CD4-positive, alpha-beta T cell treated with Interleukin-10 for 1 hour (primary cell): ENCODE measurements around the gene KCTD15.

Source experiments
- DNase-seq: peaks from one replicate; pipeline ENCODE4 v3.0.0-alpha.2; 2020

Gene KCTD15

DNA sequence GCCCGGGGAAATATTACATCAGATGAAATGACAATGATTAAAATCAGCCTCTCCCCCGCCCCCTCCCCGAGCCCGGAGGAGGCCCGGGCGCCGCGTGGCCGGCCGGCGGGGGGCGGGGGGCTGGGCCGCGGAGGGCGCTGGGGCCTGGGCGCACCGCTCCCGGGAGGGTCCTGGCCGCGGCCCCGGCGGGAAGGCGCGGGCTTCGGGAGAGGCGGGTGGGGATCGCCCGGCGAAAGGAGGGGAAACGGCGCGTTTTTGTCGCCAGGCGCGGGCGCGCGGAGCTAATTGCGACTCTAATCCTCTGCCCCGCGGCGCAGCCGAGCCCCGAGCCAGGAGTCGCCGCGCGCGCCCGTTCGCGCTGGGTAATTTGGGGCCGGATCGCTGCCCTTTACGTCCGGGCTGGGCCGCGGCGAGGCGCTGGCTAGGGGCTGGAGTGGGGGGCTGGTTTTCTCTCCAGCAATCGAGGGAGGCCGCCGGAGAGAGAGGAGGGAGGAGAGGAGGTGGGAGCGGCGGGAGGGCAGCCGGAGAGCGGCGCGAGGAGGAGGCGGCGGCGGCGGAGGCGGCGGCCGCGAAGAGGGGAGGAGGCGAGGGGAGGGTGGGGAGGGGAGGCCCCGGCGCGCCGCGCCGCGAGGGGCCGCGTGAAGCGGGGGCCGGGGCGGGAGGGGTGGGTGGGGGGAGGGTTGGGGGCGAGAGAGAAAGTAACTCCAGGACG, at the start of gene KCTD15:
Gene KCTD15, plus strand, starts transcription at position 707 of the 712 bp plus-strand sequence. CDS start 3,585 bp downstream, outside the sequence.
- DNase-seq, result no peak

GRCh38 chr19:33747273-33747672, 49.4 kb upstream of the KCTD15 start:
- no peak for DNase-seq

- no peak for DNase-seq
These were observed 48.4 kb upstream of the KCTD15 start for GRCh38 chr19:33748231-33748630.

GRCh38 chr19:33749016-33749415, 47.7 kb upstream of the KCTD15 start:
- DNase-seq, result no peak

GRCh38 chr19:33749619-33750175, 47.0 kb upstream of the KCTD15 start:
- DNase-seq, result no peak

- DNase-seq, result no peak
These were observed 45.9 kb upstream of the KCTD15 start for GRCh38 chr19:33750587-33751435.

GRCh38 chr19:33751436-33751770, 45.3 kb upstream of the KCTD15 start:
- DNase-seq, result no peak

DNA sequence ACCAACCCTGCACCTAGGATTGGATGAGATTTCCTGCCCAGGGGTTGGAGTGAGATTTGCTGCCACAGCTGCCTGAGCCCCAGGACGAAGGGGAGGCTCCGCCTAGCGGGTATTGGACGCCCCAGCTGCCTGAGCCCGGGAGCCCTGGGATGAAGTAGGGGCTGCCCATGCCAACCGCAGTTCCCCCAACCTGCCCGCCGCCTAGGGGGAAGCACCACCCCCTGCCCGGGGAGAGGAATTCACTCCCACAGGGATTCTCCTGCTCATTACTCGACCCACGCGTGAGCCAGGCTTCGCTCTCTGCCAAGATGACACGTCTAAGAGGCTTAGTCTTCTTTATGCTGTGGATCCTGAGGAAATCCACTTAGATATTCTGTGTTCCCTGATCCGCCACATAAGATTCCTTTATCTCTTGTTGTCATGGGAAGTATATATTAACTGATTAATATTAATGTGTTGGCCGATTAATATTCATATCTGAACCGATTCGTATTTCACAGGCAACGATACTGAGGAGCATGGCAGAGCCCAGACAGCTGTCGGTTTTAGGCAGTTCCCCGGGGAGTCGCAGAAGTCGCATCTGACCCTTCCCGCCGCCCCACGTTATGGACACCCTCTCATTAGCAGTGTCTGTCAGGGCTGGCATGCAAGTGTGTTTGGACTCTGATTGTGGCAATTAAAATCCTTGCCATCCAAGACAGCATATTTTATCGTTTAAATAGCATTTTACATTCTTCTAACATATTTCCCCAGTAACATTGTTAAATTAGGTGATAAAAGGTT, 44.5 kb upstream of the KCTD15 start:
- DNase-seq, result no peak

GRCh38 chr19:33752945-33753344, 43.7 kb upstream of the KCTD15 start:
- DNase-seq, result no peak

DNA sequence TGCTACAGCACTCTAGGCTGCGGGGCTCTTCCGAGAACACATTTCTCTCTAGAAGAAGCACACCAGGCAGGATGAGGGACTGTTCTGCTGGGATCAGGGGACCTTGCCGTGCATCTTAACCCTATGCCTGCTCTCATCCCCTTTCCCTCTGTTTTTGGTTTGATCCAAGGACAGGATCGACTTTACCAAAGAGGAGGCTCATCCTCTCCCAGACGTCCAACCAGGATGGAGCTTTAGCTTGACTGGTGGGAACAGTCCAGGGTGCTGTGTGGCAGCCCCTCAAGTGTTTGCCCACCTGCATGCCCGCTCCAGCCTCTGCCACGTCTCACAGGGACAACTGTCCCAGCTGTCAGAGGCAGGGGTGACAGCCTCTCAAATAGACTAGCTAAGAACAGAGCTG, 42.3 kb upstream of the KCTD15 start:
- no peak for DNase-seq

DNA sequence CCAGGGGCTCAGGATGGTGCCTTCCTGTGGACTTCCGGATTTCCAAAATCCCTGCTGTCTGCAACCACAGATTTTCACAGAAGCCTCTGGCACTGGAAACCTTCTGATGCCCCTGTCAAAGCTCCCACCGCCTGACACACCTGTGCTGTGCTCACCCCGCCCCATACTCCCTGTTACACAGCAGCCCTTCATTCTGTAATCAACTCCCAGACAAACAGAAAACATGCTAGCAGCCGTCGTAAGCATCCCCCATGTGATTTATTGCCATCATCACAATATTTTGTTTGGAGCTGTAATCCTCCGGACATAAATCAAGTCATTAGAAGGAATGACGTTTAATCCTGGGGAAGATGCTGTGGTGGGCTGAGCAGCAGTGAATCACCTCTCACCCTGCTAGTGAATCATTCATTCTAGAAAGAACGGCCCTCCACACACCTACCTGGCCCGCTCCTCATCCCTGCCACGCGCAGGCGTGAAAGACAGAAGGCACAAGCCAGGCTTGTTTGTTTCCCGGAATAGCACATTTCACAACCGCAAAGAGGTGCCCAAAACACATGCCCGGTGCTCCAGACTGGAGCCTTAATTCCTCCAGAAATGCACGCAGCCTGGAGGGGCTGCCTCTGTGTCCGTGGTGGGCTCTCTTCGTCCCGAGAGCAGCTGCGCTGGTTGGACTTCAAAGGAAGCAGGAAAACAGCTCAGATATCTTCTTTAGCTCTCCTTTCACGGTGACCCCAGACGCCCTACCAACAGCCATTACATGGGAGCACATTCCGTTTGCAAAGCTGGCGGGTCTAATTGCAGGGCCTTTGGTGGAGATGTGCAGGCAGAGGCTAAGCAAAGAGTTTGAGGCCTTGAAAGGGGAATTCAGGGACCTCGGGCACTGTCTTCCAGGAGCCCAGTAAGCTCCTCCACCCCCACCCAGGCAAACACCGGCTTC, 41.3 kb upstream of the KCTD15 start:
- no peak for DNase-seq

DNA sequence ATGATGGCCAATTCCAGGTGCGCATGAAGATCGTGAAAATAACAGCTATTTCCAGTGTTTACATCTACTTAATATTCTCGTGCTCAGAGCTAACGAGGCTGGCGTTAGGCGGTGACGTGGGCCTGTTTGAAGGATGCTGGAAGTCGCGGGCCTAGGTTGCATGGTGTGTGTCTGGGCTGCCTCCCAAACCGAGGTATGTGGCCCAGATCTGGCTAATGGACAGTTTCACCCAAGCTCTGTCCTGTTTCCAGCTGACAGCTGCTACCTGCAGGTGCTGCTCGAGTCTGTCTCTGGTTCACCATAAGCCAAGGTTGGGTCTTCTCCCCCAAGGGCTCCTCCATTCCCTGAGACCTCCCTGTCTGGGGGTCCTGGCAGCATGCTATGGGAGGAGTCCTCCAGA, 40.5 kb upstream of the KCTD15 start:
- no peak for DNase-seq

DNA sequence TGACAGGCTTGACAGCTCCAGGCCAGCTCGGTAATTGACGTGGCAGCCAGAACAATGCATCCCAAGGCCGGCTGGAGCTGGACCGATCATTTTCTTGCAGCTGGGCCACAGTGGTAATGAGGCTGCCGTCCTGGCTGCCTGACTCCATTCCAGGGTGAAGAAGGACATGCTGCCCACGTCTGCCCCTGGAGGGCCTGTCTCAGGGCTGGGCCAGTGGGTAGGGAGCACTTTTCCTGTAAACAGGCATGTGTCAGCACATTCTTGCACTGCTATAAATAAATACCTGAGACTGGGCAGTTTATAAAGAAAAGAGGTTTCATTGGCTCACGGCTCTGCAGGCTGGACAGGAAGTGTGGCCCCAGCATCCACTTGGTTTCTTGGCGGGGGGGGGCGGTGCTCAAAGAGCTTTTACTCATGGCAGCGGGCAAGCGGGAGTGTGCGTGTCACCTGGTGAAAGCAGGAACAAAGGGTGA, 38.1 kb upstream of the KCTD15 start:
- DNase-seq, result no peak

- no peak for DNase-seq
These were observed 37.3 kb upstream of the KCTD15 start for GRCh38 chr19:33759356-33759755.

DNA sequence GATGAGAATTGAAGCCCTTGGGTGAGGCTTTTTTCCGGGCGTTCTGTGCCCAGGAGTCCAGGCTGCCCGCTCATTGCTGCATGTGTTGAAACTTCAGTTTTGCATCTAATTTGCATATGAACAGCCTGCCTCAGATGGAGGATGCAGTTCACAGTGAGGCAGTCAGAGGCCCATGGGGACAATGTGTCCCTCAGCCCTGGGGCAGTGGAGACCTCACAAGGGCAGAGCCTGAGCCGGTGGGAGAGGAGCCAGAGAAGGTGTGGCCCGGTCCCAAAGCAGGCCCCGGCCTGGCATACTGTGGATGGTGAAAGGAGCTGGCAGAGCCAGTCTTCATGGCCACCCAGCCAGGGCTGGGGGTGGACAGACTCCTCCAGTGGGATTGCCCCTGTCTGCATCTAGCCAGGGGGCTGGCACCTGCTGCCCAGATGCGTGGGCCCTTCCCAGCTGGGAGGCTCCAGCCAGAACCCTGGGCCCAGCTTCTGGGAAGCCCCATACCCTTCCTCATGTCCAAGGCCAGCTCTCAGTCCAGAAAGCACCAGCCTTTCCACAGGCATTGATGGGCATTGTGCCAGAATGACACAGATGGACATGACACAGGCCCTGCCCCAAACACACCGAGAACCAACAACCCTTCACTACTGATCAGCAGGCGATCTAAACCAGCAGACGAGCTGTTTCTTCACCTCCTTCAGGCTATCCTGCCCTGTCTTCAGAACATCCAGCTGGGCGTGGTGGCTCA, 32.9 kb upstream of the KCTD15 start:
- no peak for DNase-seq

DNA sequence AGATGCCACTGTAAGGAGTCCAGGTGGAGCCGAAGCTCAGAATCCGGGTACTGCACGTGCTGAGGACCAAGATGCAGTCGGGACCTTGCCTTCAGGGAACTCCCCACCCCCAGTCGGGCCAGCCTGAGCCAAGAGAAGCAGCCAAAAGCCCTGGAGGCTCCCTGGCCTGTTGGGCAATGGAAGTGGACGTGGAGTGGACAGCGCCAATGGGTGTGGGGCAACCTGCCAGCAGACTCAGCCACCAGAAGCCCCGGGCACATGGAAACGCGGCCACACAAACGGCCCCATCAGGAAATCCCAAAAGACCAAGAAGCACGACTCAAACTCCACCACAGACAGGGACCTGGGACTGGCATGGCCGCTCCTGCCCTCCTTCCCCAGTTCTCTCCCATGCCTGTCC, 30.0 kb upstream of the KCTD15 start:
- no peak for DNase-seq

DNA sequence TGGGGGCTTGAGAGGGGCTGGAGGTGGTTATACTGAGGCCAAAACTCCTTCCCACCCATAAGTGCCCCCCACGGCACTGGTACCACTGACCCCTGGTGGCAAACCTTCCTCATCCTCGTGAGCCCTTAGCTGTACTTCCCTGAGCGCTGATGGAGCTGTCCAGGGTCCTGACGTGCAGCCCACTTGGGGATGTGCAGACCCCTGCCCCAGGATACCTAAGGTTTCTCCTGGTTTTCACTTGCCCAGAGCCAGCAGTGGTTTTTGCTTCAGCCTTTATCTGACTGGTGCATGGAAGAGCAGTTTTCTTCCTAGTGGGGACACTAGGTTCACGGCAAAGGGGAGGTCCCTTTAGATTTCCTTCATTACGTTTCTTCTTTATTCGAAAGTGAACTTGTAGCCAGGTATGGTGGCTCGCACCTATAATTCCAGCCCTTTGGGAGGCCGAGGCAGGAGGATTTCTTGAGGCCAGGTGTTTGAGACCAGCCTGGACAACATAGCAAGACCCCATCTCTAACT, 28.7 kb upstream of the KCTD15 start:
- no peak for DNase-seq

DNA sequence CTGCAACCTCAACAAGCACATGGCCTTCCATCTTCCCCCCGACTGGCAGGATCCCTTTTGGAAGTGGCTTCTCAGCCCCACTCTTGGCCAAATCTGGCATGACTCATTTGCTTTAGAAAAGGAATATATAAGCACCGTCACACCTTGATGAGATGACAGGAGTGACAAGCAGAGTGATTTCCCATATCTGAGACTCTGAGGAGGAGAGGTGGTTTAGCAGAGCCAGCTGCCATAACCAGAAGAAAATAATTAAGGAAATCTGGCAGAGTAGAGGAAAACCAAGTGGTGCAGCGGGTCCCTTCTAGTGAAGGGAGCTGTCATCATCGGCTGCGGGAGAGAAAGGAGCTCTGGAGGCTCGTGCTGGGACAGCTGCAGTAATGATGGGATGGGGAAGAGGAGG, 27.5 kb upstream of the KCTD15 start:
- no peak for DNase-seq

- no peak for DNase-seq
These were observed 26.6 kb upstream of the KCTD15 start for GRCh38 chr19:33770107-33770506.

GRCh38 chr19:33771384-33772101, 25.1 kb upstream of the KCTD15 start:
- DNase-seq, result peak; percentile 69
